Measurements from ENCODE around the gene PRR22.

The PRR22 gene

GRCh38 chr19:5798244-5798643, 13.7 kb upstream of the PRR22 start:
- ChIA-PET CTCF (interaction anchor here (1.0 kb wide), 1 partner anchor 30 kb away, joined by 5 read pairs; no protein-coding TSS in a partner anchor), POLR2A (ENCODE audit: low non-redundant PET) (no interaction called here)
- no peak for DNase-seq (ENCODE audit: low spot score)
- no peak for TF ChIP-seq CTCF (conservative IDR thresholded peaks at IDR 0.05; ENCODE audit: low read depth)
- no peak overlapping the region for H3K27ac ChIP-seq

- DNase-seq (ENCODE audit: low spot score): no peak
- ChIA-PET POLR2A (ENCODE audit: low non-redundant PET) (no interaction called here), CTCF (interaction anchor here (0.8 to 2.7 kb wide), 2 partner anchors 9 to 98 kb away, joined by 3 to 14 read pairs; no protein-coding TSS in a partner anchor)
- no peak for TF ChIP-seq CTCF (conservative IDR thresholded peaks at IDR 0.05; ENCODE audit: low read depth)
- no peak overlapping the region for H3K27ac ChIP-seq
Measured at GRCh38 chr19:5795382-5795919, 10.9 kb upstream of the PRR22 start.

DNA sequence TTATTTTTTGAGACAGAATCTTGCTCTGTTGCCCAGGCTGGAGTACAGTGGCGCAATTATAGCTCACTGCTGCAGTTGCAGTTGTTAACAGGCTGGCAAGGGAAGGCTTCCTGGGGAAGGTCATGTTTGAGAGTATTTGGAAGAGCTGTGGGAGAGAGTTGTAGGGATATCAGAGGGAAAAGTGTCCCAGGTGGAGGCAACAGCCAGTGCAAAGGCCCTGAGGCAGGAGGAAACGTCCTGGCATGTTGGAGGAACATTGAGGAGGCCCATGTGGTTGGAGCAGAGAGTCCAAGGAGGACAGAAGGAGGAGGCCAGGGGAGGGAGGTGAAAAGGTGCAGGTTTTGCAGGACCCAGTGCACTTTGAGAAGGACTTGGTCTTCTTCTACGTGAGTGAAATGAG, 8.6 kb upstream of the PRR22 start:
- CTCF ChIA-PET: interaction anchor here (0.5 to 0.9 kb wide), 7 partner anchors 10 to 600 kb away, joined by 3 to 6 read pairs (median 4); partner anchors contain the start of gene GTF2F1
- H3K27ac ChIP-seq: peak overlapping the region; percentile 35; the same call in 1 of the 2 replicates
- DNase-seq (ENCODE audit: low spot score): no peak
- POLR2A ChIA-PET (ENCODE audit: low non-redundant PET): interaction anchor here (0.7 kb wide), 1 partner anchor 737 kb away, joined by 3 read pairs; the partner anchor contains the start of gene TNFSF9
- TF ChIP-seq CTCF (conservative IDR thresholded peaks at IDR 0.05; ENCODE audit: low read depth): no peak

DNA sequence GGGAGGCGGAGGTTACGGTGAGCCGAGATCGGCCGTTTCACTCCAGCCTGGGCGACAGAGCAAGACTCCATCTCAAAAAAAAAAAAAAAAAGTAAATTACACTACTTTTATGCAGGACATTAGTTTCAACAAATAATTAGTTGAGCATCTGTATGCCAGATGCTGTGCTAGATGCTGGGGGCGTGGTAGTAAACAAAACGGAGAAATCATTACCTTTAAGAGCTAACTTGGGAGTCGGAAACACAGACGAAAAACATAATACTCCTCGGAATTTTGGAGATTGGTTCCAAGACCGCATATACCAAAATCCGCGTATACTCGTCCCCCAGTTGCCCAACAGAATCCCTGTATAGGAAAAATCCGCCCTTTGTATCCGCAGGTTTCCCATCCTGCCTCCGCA, 7.7 kb upstream of the PRR22 start:
- CTCF ChIA-PET: interaction anchor here (0.6 to 2.8 kb wide), 2 partner anchors 12 to 71 kb away, joined by 4 to 13 read pairs; partner anchors contain the start of gene NRTN
- no peak overlapping the region for H3K27ac ChIP-seq
- TF ChIP-seq CTCF (conservative IDR thresholded peaks at IDR 0.05; ENCODE audit: low read depth): no peak
- DNase-seq (ENCODE audit: low spot score): no peak
- POLR2A ChIA-PET (ENCODE audit: low non-redundant PET): interaction anchor here (0.6 to 0.7 kb wide), 3 partner anchors 95 to 599 kb away, joined by 4 to 10 read pairs (median 5); partner anchors contain the start of genes SAFB and SAFB2

DNA sequence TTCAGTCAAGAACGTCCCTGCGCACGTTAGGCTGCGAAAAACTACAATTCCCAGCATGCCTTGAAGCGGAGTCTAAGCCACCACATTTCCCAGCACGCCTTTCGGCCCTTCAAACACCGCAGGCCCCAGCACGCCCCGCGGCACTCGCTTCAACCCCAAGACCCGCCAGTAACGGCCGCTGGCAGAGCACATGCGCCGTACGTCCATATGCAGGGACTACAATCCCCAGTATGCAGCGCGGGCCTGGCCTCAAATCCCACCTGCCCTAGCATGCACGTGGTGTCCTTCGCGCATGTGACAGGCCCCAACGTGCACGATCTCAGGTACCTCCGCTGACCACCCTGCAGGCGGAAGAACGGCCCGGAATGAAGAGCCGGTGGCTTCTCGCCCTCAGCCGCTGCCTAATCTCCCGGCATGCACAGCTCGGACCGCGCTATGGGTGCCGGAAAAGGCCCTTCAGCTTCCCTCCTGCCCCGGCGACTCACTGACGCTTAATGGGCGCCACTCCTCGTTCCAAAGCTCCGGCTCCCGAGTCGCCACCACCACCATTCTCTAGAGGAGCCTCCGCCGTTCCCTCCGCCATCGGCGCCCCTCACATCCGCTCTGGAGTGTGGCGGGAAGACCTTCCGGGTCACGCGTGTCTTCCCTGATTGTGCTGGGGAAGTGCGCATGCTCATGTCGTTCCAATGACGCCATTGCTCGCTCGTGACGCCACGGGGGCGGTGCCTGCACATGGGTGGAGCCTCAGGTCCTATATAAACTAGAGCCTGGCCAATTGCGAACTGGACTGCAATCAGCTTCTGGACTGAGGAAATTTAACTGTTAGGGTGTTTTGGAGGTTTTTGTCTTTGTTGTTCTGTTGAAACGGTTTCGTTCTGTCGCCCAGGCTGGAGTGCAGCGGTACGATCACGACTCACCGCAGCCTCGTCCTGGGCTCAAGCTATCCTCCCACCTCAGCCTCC, 6.3 kb upstream of the PRR22 start, which contains the start of gene DUS3L:
Gene DUS3L (minus strand): TSS at position 605 of the 962 bp plus-strand sequence. CDS start 22 bp downstream, at position 583.
- POLR2A ChIA-PET (ENCODE audit: low non-redundant PET): interaction anchor here (0.9 kb wide), 1 partner anchor 21 kb away, joined by 10 read pairs; no protein-coding TSS in a partner anchor
- CTCF ChIA-PET: interaction anchor here (0.5 to 2.8 kb wide), 4 partner anchors 13 to 104 kb away, joined by 3 to 13 read pairs (median 4); partner anchors contain the start of genes NRTN and RPL36
- H3K27ac ChIP-seq: peak within 1 kb of the TSS; percentile 97
- no peak for TF ChIP-seq CTCF (conservative IDR thresholded peaks at IDR 0.05; ENCODE audit: low read depth)
- DNase-seq (ENCODE audit: low spot score): peak; percentile 97
